HEK293 (cell line): ENCODE data around the gene PDZD8.

Source experiments
- CTCF ChIA-PET: fragments of 350-600 bp; formaldehyde crosslinking; extraction: SDS; loops from one replicate; lab custom pipeline; 2021; ENCODE audit warnings: antibody characterized with exemption; lab: Yijun Ruan, JAX
- POLR2A ChIA-PET: fragments of 300-600 bp; formaldehyde crosslinking; extraction: SDS; loops from one replicate; lab custom pipeline; 2020; ENCODE audit warnings: antibody characterized with exemption, inconsistent platforms; lab: Yijun Ruan, JAX
- H3K27ac ChIP-seq: fragments of 200-500 bp; sonication (Bioruptor generic); 2 replicates; pipeline ENCODE4 v1.5.1; 2014; ENCODE audit warnings: low read depth, low read length, control low read depth, inconsistent platforms; ENCODE audit errors: extremely low read depth
- H3K36me3 ChIP-seq, 2 experiments: fragments of 200-500 bp in 1 of 2; sonication (Bioruptor generic) in 1 of 2; 1 replicate in 1 of 2; 2 replicates in 1 of 2; pipeline ENCODE4 v1.5.1; 2014 to 2017; ENCODE audit warnings: inconsistent platforms in 2 of 2, low read length in 2 of 2; ENCODE audit not compliant: control insufficient read depth in 2 of 2, insufficient read depth in 1 of 2
- H3K4me1 ChIP-seq: fragments of 200-500 bp; sonication (Bioruptor generic); 2 replicates; pipeline ENCODE4 v1.5.1; 2014; ENCODE audit warnings: mild to moderate bottlenecking, low read length, inconsistent platforms; ENCODE audit not compliant: control insufficient read depth, insufficient read depth
- H3K4me3 ChIP-seq: 2 replicates; pipeline ENCODE4 v1.5.1; 2011; ENCODE audit warnings: low read depth, mild to moderate bottlenecking, control low read depth, low read length, moderate library complexity
- H3K9me3 ChIP-seq: fragments of 200-500 bp; sonication (Bioruptor generic); 2 replicates; pipeline ENCODE4 v1.5.1; 2014; ENCODE audit warnings: low read depth, low read length, inconsistent platforms; ENCODE audit not compliant: control insufficient read depth, insufficient read depth
- GLIS1 ChIP-seq: fragments of 450-650 bp; formaldehyde crosslinking; IDR thresholded peaks from 2 replicates; pipeline ENCODE4 v1.5.1; 2016; ENCODE audit warnings: missing biosample characterization, missing genetic modification characterization
- IKZF3 ChIP-seq: fragments of 450-650 bp; IDR thresholded peaks from 2 replicates; pipeline ENCODE4 v1.5.0; 2018; ENCODE audit warnings: missing biosample characterization, mild to moderate bottlenecking, missing genetic modification characterization, moderate library complexity
- INSM2 ChIP-seq: fragments of 450-650 bp; formaldehyde crosslinking; IDR thresholded peaks from 2 replicates; pipeline ENCODE4 v1.5.1; 2016; ENCODE audit warnings: missing biosample characterization, missing genetic modification characterization
- MZF1 ChIP-seq: fragments of 450-650 bp; formaldehyde crosslinking; IDR thresholded peaks from 2 replicates; pipeline ENCODE4 v1.5.1; 2017; ENCODE audit warnings: missing biosample characterization, missing genetic modification characterization, borderline replicate concordance
- OSR2 ChIP-seq: fragments of 450-650 bp; formaldehyde crosslinking; IDR thresholded peaks from 2 replicates; pipeline ENCODE4 v1.5.1; 2016; ENCODE audit warnings: missing biosample characterization, missing genetic modification characterization
- SP3 ChIP-seq: fragments of 450-650 bp; formaldehyde crosslinking; IDR thresholded peaks from 2 replicates; pipeline ENCODE4 v1.5.1; 2016; ENCODE audit warnings: missing biosample characterization, missing genetic modification characterization
- YY1 ChIP-seq: fragments of 450-650 bp; formaldehyde crosslinking; IDR thresholded peaks from 2 replicates; pipeline ENCODE4 v1.5.1; 2018; ENCODE audit warnings: missing biosample characterization, missing genetic modification characterization
- ZBTB44 ChIP-seq: fragments of 450-650 bp; IDR thresholded peaks from 2 replicates; pipeline ENCODE4 v1.5.1; 2018; ENCODE audit warnings: missing biosample characterization, mild to moderate bottlenecking, missing genetic modification characterization
- ZBTB7A ChIP-seq: fragments of 450-650 bp; formaldehyde crosslinking; IDR thresholded peaks from 2 replicates; pipeline ENCODE4 v1.5.1; 2016; ENCODE audit warnings: low read depth, missing biosample characterization, missing genetic modification characterization
- ZFP37 ChIP-seq: fragments of 450-650 bp; formaldehyde crosslinking; IDR thresholded peaks from 2 replicates; pipeline ENCODE4 v1.5.1; 2016; ENCODE audit warnings: missing biosample characterization, missing genetic modification characterization
- ZNF112 ChIP-seq: fragments of 450-650 bp; formaldehyde crosslinking; IDR thresholded peaks from 2 replicates; pipeline ENCODE4 v1.5.0; 2017; ENCODE audit warnings: missing biosample characterization, missing genetic modification characterization
- ZNF175 ChIP-seq: fragments of 450-650 bp; formaldehyde crosslinking; IDR thresholded peaks from 2 replicates; pipeline ENCODE4 v1.5.1; 2016; ENCODE audit warnings: missing biosample characterization, missing genetic modification characterization
- ZNF341 ChIP-seq: fragments of 450-650 bp; formaldehyde crosslinking; IDR thresholded peaks from 2 replicates; pipeline ENCODE4; 2016; ENCODE audit warnings: low read depth, missing biosample characterization, missing genetic modification characterization
- ZNF350 ChIP-seq: fragments of 450-650 bp; formaldehyde crosslinking; IDR thresholded peaks from 2 replicates; pipeline ENCODE4 v1.5.0; 2017; ENCODE audit warnings: missing biosample characterization, mild to moderate bottlenecking, missing genetic modification characterization
- ZNF433 ChIP-seq: fragments of 450-650 bp; formaldehyde crosslinking; IDR thresholded peaks from 2 replicates; pipeline ENCODE4 v1.5.1; 2016; ENCODE audit warnings: missing biosample characterization, missing genetic modification characterization, low read depth
- ZNF596 ChIP-seq: fragments of 450-650 bp; IDR thresholded peaks from 2 replicates; pipeline ENCODE4 v1.5.0; 2018; ENCODE audit warnings: missing biosample characterization, mild to moderate bottlenecking, missing genetic modification characterization, moderate library complexity
- ZNF600 ChIP-seq: fragments of 450-650 bp; formaldehyde crosslinking; IDR thresholded peaks from 2 replicates; pipeline ENCODE4 v1.5.1; 2016; ENCODE audit warnings: missing biosample characterization, missing genetic modification characterization
- ZNF629 ChIP-seq: fragments of 450-650 bp; formaldehyde crosslinking; IDR thresholded peaks from 2 replicates; pipeline ENCODE4 v1.5.1; 2017; ENCODE audit warnings: missing biosample characterization, missing genetic modification characterization
- ZNF677 ChIP-seq: fragments of 450-650 bp; IDR thresholded peaks from 2 replicates; pipeline ENCODE4 v1.5.0; 2018; ENCODE audit warnings: missing biosample characterization, mild to moderate bottlenecking, missing genetic modification characterization, moderate library complexity
- ZNF692 ChIP-seq: fragments of 450-650 bp; formaldehyde crosslinking; IDR thresholded peaks from 2 replicates; pipeline ENCODE4 v1.5.1; 2016; ENCODE audit warnings: missing biosample characterization, missing genetic modification characterization
- ZNF747 ChIP-seq: fragments of 450-650 bp; formaldehyde crosslinking; IDR thresholded peaks from 2 replicates; pipeline ENCODE4 v1.5.1; 2016; ENCODE audit warnings: missing biosample characterization, missing genetic modification characterization
- ZNF785 ChIP-seq: fragments of 450-650 bp; formaldehyde crosslinking; IDR thresholded peaks from 2 replicates; pipeline ENCODE4 v1.5.1; 2016; ENCODE audit warnings: missing biosample characterization, missing genetic modification characterization
- ZNF837 ChIP-seq: fragments of 450-650 bp; formaldehyde crosslinking; IDR thresholded peaks from 2 replicates; pipeline ENCODE4 v1.5.1; 2016; ENCODE audit warnings: missing biosample characterization, missing genetic modification characterization

Gene PDZD8

GRCh38 chr10:117241541-117242462 is 133.4 kb downstream of the PDZD8 start:
- TF ChIP-seq YY1 (tag by site-specific recombination) (no peak), ZNF837 (tag by site-specific recombination) (no peak), ZNF175 (tag by site-specific recombination) (no peak), INSM2 (tag by site-specific recombination) (no peak), ZNF692 (no peak), SP3 (no peak), ZBTB7A (no peak), ZNF596 (tag by site-specific recombination) (no peak), OSR2 (no peak), ZNF600 (tag by site-specific recombination) (no peak), ZBTB44 (tag by site-specific recombination) (no peak), ZNF433 (tag by site-specific recombination) (no peak), ZNF350 (tag by site-specific recombination) (no peak), ZNF747 (tag by site-specific recombination) (no peak), ZNF341 (tag by site-specific recombination) (no peak)
- TF ChIP-seq, all 188 proteins: peak for 0
- no peak overlapping the region for H3K27ac ChIP-seq
- CTCF ChIA-PET, result interaction anchor here (0.7 kb wide), 2 partner anchors 11 to 35 kb away, joined by 3 to 5 read pairs; no protein-coding TSS in a partner anchor

GRCh38 chr10:117240621-117241529 is 134.4 kb downstream of the PDZD8 start, which contains the start of gene SLC18A2:
Gene SLC18A2 (plus strand): TSS chr10:117241114. CDS start chr10:117241694, 580 bp downstream.
- Histone ChIP-seq H3K4me1 (no peaks in the 10 kb centered on the region), H3K27ac (no peak within 1 kb of the TSS)
- TF ChIP-seq ZNF785 (tag by site-specific recombination), result no peak
- no peak for TF ChIP-seq ZFP37 (tag by site-specific recombination)
- no peak for TF ChIP-seq ZNF112 (tag by site-specific recombination)
- no peak for TF ChIP-seq ZNF677
- no peak for TF ChIP-seq ZNF629 (tag by site-specific recombination)
- TF ChIP-seq GLIS1 (tag by site-specific recombination), result no peak
- TF ChIP-seq MZF1 (tag by site-specific recombination), result no peak
- TF ChIP-seq IKZF3 (tag by site-specific recombination), result no peak
- no peak for TF ChIP-seq ZNF747 (tag by site-specific recombination)
- TF ChIP-seq, all 188 proteins: peak for 0
- POLR2A ChIA-PET, result interaction anchor here (0.6 kb wide), 2 partner anchors 11 to 83 kb away, joined by 3 to 6 read pairs; no protein-coding TSS in a partner anchor
- H3K4me3 ChIP-seq, result no peak within 1 kb of the TSS; the same call in 1 of the 2 replicates
- H3K9me3 ChIP-seq, result no peaks in the 10 kb centered on the region
- CTCF ChIA-PET, result no interaction called here
- H3K36me3 ChIP-seq, result no peaks in the 10 kb centered on the region

More at GRCh38 chr10:117241541-117242462, 133.4 kb downstream of the PDZD8 start:
- POLR2A ChIA-PET, result interaction anchor here (0.6 kb wide), 1 partner anchor 10 kb away, joined by 6 read pairs; no protein-coding TSS in a partner anchor
- Histone ChIP-seq H3K9me3 (no peaks in the 10 kb centered on the region), H3K36me3 (no peaks in the 10 kb centered on the region), H3K4me3 (no peak overlapping the region; the same call in 1 of the 2 replicates), H3K4me1 (no peaks in the 10 kb centered on the region)
